IPS-18a (cell line): ENCODE results near the gene AFAP1L2.
"Not testable (repeated sequence)": the region's sequence is repeated elsewhere in the genome, so short reads cannot be mapped to it uniquely, and the experiment has no call there.

Experiments
- H3K27ac ChIP-seq: one replicate; pipeline ENCODE4 v1.5.1; 2013; ENCODE audit warnings: low read length
- H3K27me3 ChIP-seq: one replicate; pipeline ENCODE4 v1.6.1; 2013; ENCODE audit warnings: mild to moderate bottlenecking, low read length; ENCODE audit not compliant: control insufficient read depth, insufficient read depth
- H3K36me3 ChIP-seq: one replicate; pipeline ENCODE4 v1.6.1; 2013; ENCODE audit warnings: low read depth, low read length; ENCODE audit not compliant: control insufficient read depth
- H3K4me1 ChIP-seq: one replicate; pipeline ENCODE4 v1.6.1; 2013; ENCODE audit warnings: low read depth, low read length; ENCODE audit not compliant: control insufficient read depth
- H3K4me3 ChIP-seq: one replicate; pipeline ENCODE4 v1.5.1; 2013; ENCODE audit warnings: low read length
- H3K9ac ChIP-seq: one replicate; pipeline ENCODE4 v1.6.1; 2013; ENCODE audit warnings: mild to moderate bottlenecking, low read length, moderate library complexity
- H3K9me3 ChIP-seq: one replicate; pipeline ENCODE4 v1.6.1; 2013; ENCODE audit warnings: low read depth, low read length; ENCODE audit not compliant: control insufficient read depth

AFAP1L2 gene

GRCh38 chr10:114337510-114338462 is 66.5 kb downstream of the AFAP1L2 start:
- peaks cover 6% of the 10 kb centered on the region for H3K27me3 ChIP-seq
- no peaks in the 10 kb centered on the region for H3K9me3 ChIP-seq
- H3K36me3 ChIP-seq = no peaks in the 10 kb centered on the region
- peaks cover 17% of the 10 kb centered on the region for H3K4me1 ChIP-seq
- H3K27ac ChIP-seq = no peak overlapping the region
- no peak overlapping the region for H3K9ac ChIP-seq
- no peak overlapping the region for H3K4me3 ChIP-seq

- Histone ChIP-seq H3K9ac (no peak overlapping the region), H3K27me3 (peaks cover 6% of the 10 kb centered on the region), H3K9me3 (no peaks in the 10 kb centered on the region), H3K4me3 (no peak overlapping the region), H3K4me1 (peaks cover 17% of the 10 kb centered on the region), H3K27ac (no peak overlapping the region), H3K36me3 (no peaks in the 10 kb centered on the region)
These were observed 67.3 kb downstream of the AFAP1L2 start for GRCh38 chr10:114336823-114337509.

- Histone ChIP-seq H3K27me3 (peaks cover 6% of the 10 kb centered on the region), H3K4me3 (no peak overlapping the region), H3K4me1 (peaks cover 17% of the 10 kb centered on the region), H3K9me3 (no peaks in the 10 kb centered on the region), H3K9ac (no peak overlapping the region), H3K36me3 (no peaks in the 10 kb centered on the region), H3K27ac (no peak overlapping the region)
These were observed 68.7 kb downstream of the AFAP1L2 start for GRCh38 chr10:114335614-114336013.

GRCh38 chr10:114334301-114334700 is 70.0 kb downstream of the AFAP1L2 start:
- Histone ChIP-seq H3K27me3 (peaks cover 6% of the 10 kb centered on the region), H3K9me3 (no peaks in the 10 kb centered on the region)

GRCh38 chr10:114333441-114333840 is 70.9 kb downstream of the AFAP1L2 start:
- peaks cover 16% of the 10 kb centered on the region for H3K4me1 ChIP-seq
- not testable (repeated sequence) for H3K27me3 ChIP-seq, H3K27ac ChIP-seq, H3K9ac ChIP-seq, H3K9me3 ChIP-seq, H3K36me3 ChIP-seq, H3K4me3 ChIP-seq

More at GRCh38 chr10:114334301-114334700, 70.0 kb downstream of the AFAP1L2 start:
- no peak overlapping the region for H3K27ac ChIP-seq
- no peaks in the 10 kb centered on the region for H3K36me3 ChIP-seq
- H3K4me1 ChIP-seq = peaks cover 17% of the 10 kb centered on the region
- no peak overlapping the region for H3K4me3 ChIP-seq
- H3K9ac ChIP-seq = no peak overlapping the region

GRCh38 chr10:114332301-114333192 is 71.8 kb downstream of the AFAP1L2 start:
- no peak overlapping the region for H3K27ac ChIP-seq
- no peaks in the 10 kb centered on the region for H3K36me3 ChIP-seq
- H3K27me3 ChIP-seq = peaks cover 6% of the 10 kb centered on the region
- no peaks in the 10 kb centered on the region for H3K9me3 ChIP-seq
- no peak overlapping the region for H3K9ac ChIP-seq
- peaks cover 7% of the 10 kb centered on the region for H3K4me1 ChIP-seq
- no peak overlapping the region for H3K4me3 ChIP-seq

- no peak overlapping the region for H3K9ac ChIP-seq
- H3K4me1 ChIP-seq = no peaks in the 10 kb centered on the region
- H3K36me3 ChIP-seq = no peaks in the 10 kb centered on the region
- no peaks in the 10 kb centered on the region for H3K9me3 ChIP-seq
- no peak overlapping the region for H3K27ac ChIP-seq
- no peaks in the 10 kb centered on the region for H3K27me3 ChIP-seq
- H3K4me3 ChIP-seq = no peak overlapping the region
These were observed 74.5 kb downstream of the AFAP1L2 start for GRCh38 chr10:114329634-114330365.

- no peak overlapping the region for H3K9ac ChIP-seq
- no peaks in the 10 kb centered on the region for H3K9me3 ChIP-seq
- H3K27ac ChIP-seq = no peak overlapping the region
- no peaks in the 10 kb centered on the region for H3K27me3 ChIP-seq
- H3K4me3 ChIP-seq = no peak overlapping the region
- H3K36me3 ChIP-seq = no peaks in the 10 kb centered on the region
- no peaks in the 10 kb centered on the region for H3K4me1 ChIP-seq
These were observed 75.4 kb downstream of the AFAP1L2 start for GRCh38 chr10:114328874-114329273.

- Histone ChIP-seq H3K27ac (no peak overlapping the region), H3K9ac (no peak overlapping the region), H3K36me3 (no peaks in the 10 kb centered on the region), H3K27me3 (no peaks in the 10 kb centered on the region), H3K4me1 (no peaks in the 10 kb centered on the region), H3K4me3 (no peak overlapping the region), H3K9me3 (no peaks in the 10 kb centered on the region)
These were observed 75.9 kb downstream of the AFAP1L2 start for GRCh38 chr10:114328441-114328812.

- H3K27ac ChIP-seq = no peak overlapping the region
These were observed 76.5 kb downstream of the AFAP1L2 start for GRCh38 chr10:114327537-114328440.

More at GRCh38 chr10:114327537-114328440, 76.5 kb downstream of the AFAP1L2 start:
- Histone ChIP-seq H3K4me3 (no peak overlapping the region), H3K36me3 (no peaks in the 10 kb centered on the region), H3K27me3 (no peaks in the 10 kb centered on the region), H3K4me1 (no peaks in the 10 kb centered on the region), H3K9ac (no peak overlapping the region), H3K9me3 (no peaks in the 10 kb centered on the region)
